Activated T-helper 17 cell treated with anti-CD3 and anti-CD28 coated beads, Interleukin-2, amount 50 U/mL, for 72 hours (primary cell): ENCODE measurements around the gene SHBG. TPM values are rescaled to one million over a fixed set of nuclear protein-coding genes. Genes with fewer than 3 reads are reported as not detected.

Source experiments
- total RNA-seq, 2 donors: library from RNA; stranded (reverse); gene quantifications; one replicate each; pipeline ENCODE4 v1.2.3, GENCODE V29; 2022

The SHBG gene
- total RNA-seq, 2 donors from 2014 or later: 0.71 TPM; not detected in 1

Other genes starting within 250 kb of the SHBG start
- 1 to 10 TPM; 2.9 to 4.8 TPM for gene TNK1, start 249.0 kb upstream of the SHBG start, total RNA-seq
- gene PLSCR3, start 235.6 kb upstream of the SHBG start, total RNA-seq: 10 to 100 TPM; 62.8 to 94.4 TPM
- 10 to 100 TPM; 64.1 to 69.7 TPM for gene TMEM256, start 226.0 kb upstream of the SHBG start, total RNA-seq
- gene NLGN2, start 222.3 kb upstream of the SHBG start, total RNA-seq: 10 to 100 TPM in 1 of 2 donors, 1 to 10 TPM in 1; 4.5 to 21.7 TPM
- gene SPEM1, start 209.8 kb upstream of the SHBG start, total RNA-seq: not detected
- gene SPEM2, start 204.5 kb upstream of the SHBG start, total RNA-seq: not detected
- gene SPEM3, start 201.3 kb upstream of the SHBG start, total RNA-seq: not detected
- 10 to 100 TPM; 17.7 to 18.0 TPM for gene TMEM102, start 194.7 kb upstream of the SHBG start, total RNA-seq
- gene FGF11, start 190.6 kb upstream of the SHBG start, total RNA-seq: 10 to 100 TPM in 1 of 2 donors, 1 to 10 TPM in 1; 4.4 to 16.9 TPM
- 10 to 100 TPM; 10.9 to 13.0 TPM for gene CHRNB1, start 185.1 kb upstream of the SHBG start, total RNA-seq
- 10 to 100 TPM; 18.9 to 27.5 TPM for gene ZBTB4, start 150.5 kb upstream of the SHBG start, total RNA-seq
- not detected for gene SLC35G6, start 148.7 kb upstream of the SHBG start, total RNA-seq
- 100 to 1,000 TPM; 256 to 308 TPM for gene POLR2A, start 145.8 kb upstream of the SHBG start, total RNA-seq
- gene TNFSF12, start 81.1 kb upstream of the SHBG start, total RNA-seq: 10 to 100 TPM; 27.4 to 44.2 TPM
- gene TNFSF13, start 71.4 kb upstream of the SHBG start, total RNA-seq: 1 to 10 TPM; 1.5 to 1.9 TPM
- 10 to 100 TPM; 28.9 to 59.3 TPM for gene SENP3, start 68.2 kb upstream of the SHBG start, total RNA-seq
- 10 to 100 TPM; 17.5 to 51.8 TPM for gene CD68, start 50.5 kb upstream of the SHBG start, total RNA-seq
- gene MPDU1, start 46.3 kb upstream of the SHBG start, total RNA-seq: 10 to 100 TPM; 58.3 to 96.4 TPM
- under 1 TPM in 1 of 2 donors, not detected in 1; 0.90 TPM for gene SOX15, start 40.0 kb upstream of the SHBG start, total RNA-seq
- 10 to 100 TPM; 34.4 to 37.0 TPM for gene FXR2, start 15.2 kb upstream of the SHBG start, total RNA-seq
- gene SAT2, start 2.3 kb upstream of the SHBG start, total RNA-seq: 10 to 100 TPM; 25.5 to 62.7 TPM
- gene ATP1B2, start 20.8 kb downstream of the SHBG start, total RNA-seq: under 1 TPM; 0.06 to 0.42 TPM
- 100 to 1,000 TPM in 1 of 2 donors, 10 to 100 TPM in 1; 79.0 to 137 TPM for gene TP53, start 57.4 kb downstream of the SHBG start, total RNA-seq
- 10 to 100 TPM; 18.0 to 32.9 TPM for gene WRAP53, start 58.3 kb downstream of the SHBG start, total RNA-seq
- gene EFNB3, start 75.1 kb downstream of the SHBG start, total RNA-seq: not detected
- under 1 TPM in 1 of 2 donors, not detected in 1; 0.06 TPM for gene DNAH2, start 87.6 kb downstream of the SHBG start, total RNA-seq
- gene KDM6B, start 204.1 kb downstream of the SHBG start, total RNA-seq: 10 to 100 TPM; 33.7 to 93.3 TPM
- gene TMEM88, start 224.9 kb downstream of the SHBG start, total RNA-seq: 1 to 10 TPM; 1.6 to 3.2 TPM
- gene NAA38, start 227.4 kb downstream of the SHBG start, total RNA-seq: 100 to 1,000 TPM in 1 of 2 donors, 10 to 100 TPM in 1; 61.3 to 111 TPM
- 10 to 100 TPM; 14.8 to 19.4 TPM for gene CYB5D1, start 227.9 kb downstream of the SHBG start, total RNA-seq